Colonic mucosa (tissue), 4 donors: ENCODE measurements around the gene DDRGK1. TPM values are rescaled to one million over a fixed set of nuclear protein-coding genes. Genes with fewer than 3 reads are reported as not detected.

Experiments
- DNase-seq: peaks from one replicate; pipeline ENCODE4 v3.0.0-alpha.2; 2020
- H3K27ac ChIP-seq: fragments of 200-600 bp; one replicate; pipeline ENCODE4 v1.8.0; 2021
- H3K27me3 ChIP-seq: fragments of 200-600 bp; one replicate; pipeline ENCODE4 v1.8.0; 2021
- H3K36me3 ChIP-seq: fragments of 200-600 bp; one replicate; pipeline ENCODE4 v1.8.0; 2021
- H3K4me1 ChIP-seq: fragments of 200-600 bp; one replicate; pipeline ENCODE4 v1.8.0; 2021; ENCODE audit warnings: mild to moderate bottlenecking
- H3K4me3 ChIP-seq: fragments of 200-600 bp; one replicate; pipeline ENCODE4 v1.8.0; 2021
- H3K9ac ChIP-seq, 2 donors: one replicate each; pipeline ENCODE4 v1.7.0; 2013; ENCODE audit warnings: control low read depth in 2 of 2, low read depth in 2 of 2, low read length in 2 of 2
- H3K9me3 ChIP-seq: fragments of 200-600 bp; one replicate; pipeline ENCODE4 v1.8.0; 2021
- CTCF ChIP-seq: fragments of 200-600 bp; IDR thresholded peaks from one replicate; pipeline ENCODE4 v1.8.0; 2022; ENCODE audit warnings: antibody characterized with exemption, mild to moderate bottlenecking
- intact Hi-C: fragments of 100-400 bp; cut with DNase I; formaldehyde crosslinking; loops from one replicate; pipeline ENCODE4 v1.14.1; 2022
- total RNA-seq, 2 donors: library from RNA; stranded (reverse); fragmentation: NEBNext Ultra II Directional in 1 of 2; extraction: Animal tissue kit (Norgen Biotek cat#: 25700) in 1 of 2; gene quantifications; one replicate each; pipeline ENCODE4 v1.2.1, GENCODE V29; 2021
- donor health status: healthy.
- donor health status: DM: no; HTN: no; CAD: no.
- donor health status: DM: no; HTN: no; CAD: no.

Gene DDRGK1
- total RNA-seq, 2 donors from 2014 or later = 57.8 to 88.6 TPM

- no peak overlapping the region for H3K27ac ChIP-seq
- H3K27me3 ChIP-seq = no peaks in the 10 kb centered on the region
- H3K4me1 ChIP-seq = no peaks in the 10 kb centered on the region
- DNase-seq = peak; percentile 76
- no peak overlapping the region for H3K9ac ChIP-seq
- intact Hi-C loops = no loop called here
- H3K36me3 ChIP-seq = no peaks in the 10 kb centered on the region
- no peak overlapping the region for H3K4me3 ChIP-seq
- H3K9me3 ChIP-seq = no peaks in the 10 kb centered on the region
- no peak for TF ChIP-seq CTCF
These were observed 20.4 kb upstream of the DDRGK1 start for GRCh38 chr20:3224681-3225421.

GRCh38 chr20:3223994-3224680 lies 19.7 kb upstream of the DDRGK1 start:
- Histone ChIP-seq H3K9ac (no peak overlapping the region), H3K4me1 (no peaks in the 10 kb centered on the region)
- no peak for TF ChIP-seq CTCF

GRCh38 chr20:3223651-3223993 lies 19.1 kb upstream of the DDRGK1 start:
- intact Hi-C loops = no loop called here
- no peaks in the 10 kb centered on the region for H3K9me3 ChIP-seq
- peaks cover 2% of the 10 kb centered on the region for H3K4me1 ChIP-seq
- no peak overlapping the region for H3K9ac ChIP-seq
- H3K27ac ChIP-seq = no peak overlapping the region
- no peak overlapping the region for H3K4me3 ChIP-seq
- no peaks in the 10 kb centered on the region for H3K36me3 ChIP-seq
- no peaks in the 10 kb centered on the region for H3K27me3 ChIP-seq
- no peak for TF ChIP-seq CTCF
- DNase-seq = no peak

More at GRCh38 chr20:3223994-3224680, 19.7 kb upstream of the DDRGK1 start:
- H3K27ac ChIP-seq = no peak overlapping the region
- H3K27me3 ChIP-seq = no peaks in the 10 kb centered on the region
- intact Hi-C loops = no loop called here
- no peak overlapping the region for H3K4me3 ChIP-seq
- H3K36me3 ChIP-seq = no peaks in the 10 kb centered on the region
- no peaks in the 10 kb centered on the region for H3K9me3 ChIP-seq
- DNase-seq = no peak

GRCh38 chr20:3222635-3223600 lies 18.4 kb upstream of the DDRGK1 start:
- no peak overlapping the region for H3K9ac ChIP-seq
- DNase-seq = no peak
- H3K36me3 ChIP-seq = no peaks in the 10 kb centered on the region

More at GRCh38 chr20:3222635-3223600, 18.4 kb upstream of the DDRGK1 start:
- Histone ChIP-seq H3K9me3 (no peaks in the 10 kb centered on the region), H3K27ac (no peak overlapping the region), H3K4me3 (no peak overlapping the region), H3K4me1 (peaks cover 5% of the 10 kb centered on the region), H3K27me3 (no peaks in the 10 kb centered on the region)
- intact Hi-C loops = no loop called here
- TF ChIP-seq CTCF = no peak
